AG09319 (cell line): Measurements from ENCODE around the gene PLEKHG7.
A peak's percentile ranks its signal among the peaks of the same experiment; 100 is the strongest.

ENCODE experiments used
- DNase-seq: peaks from one replicate; pipeline ENCODE4 v3.0.0-alpha.2; 2010; ENCODE audit warnings: low read depth; ENCODE audit errors: extremely low read depth
- TF ChIP-seq, protein P1 (sequence below): IDR thresholded peaks from 2 replicates; pipeline ENCODE4 v1.5.1; 2011; ENCODE audit warnings: low read depth, mild to moderate bottlenecking, inconsistent platforms, low read length, moderate library complexity

The PLEKHG7 gene

DNA sequence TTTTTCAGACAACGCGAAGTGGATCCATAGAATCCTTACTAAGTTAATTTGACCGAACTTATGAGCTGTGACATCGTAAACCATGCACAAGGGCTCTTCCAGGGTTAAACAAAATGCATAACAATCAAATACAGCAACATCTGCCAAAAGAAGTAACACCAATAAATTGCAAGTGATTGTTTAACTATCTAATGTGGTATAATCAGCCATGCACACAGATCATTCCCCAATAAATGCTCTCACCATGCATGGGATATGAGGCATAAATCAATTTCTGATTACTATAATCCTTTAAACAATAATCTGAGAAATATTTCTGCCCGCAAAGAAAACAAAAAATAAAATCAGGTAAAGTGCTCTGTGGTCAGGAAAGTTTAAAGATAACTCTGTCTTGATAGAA, 7.7 kb upstream of the PLEKHG7 start:
- TF ChIP-seq, protein P1, sequence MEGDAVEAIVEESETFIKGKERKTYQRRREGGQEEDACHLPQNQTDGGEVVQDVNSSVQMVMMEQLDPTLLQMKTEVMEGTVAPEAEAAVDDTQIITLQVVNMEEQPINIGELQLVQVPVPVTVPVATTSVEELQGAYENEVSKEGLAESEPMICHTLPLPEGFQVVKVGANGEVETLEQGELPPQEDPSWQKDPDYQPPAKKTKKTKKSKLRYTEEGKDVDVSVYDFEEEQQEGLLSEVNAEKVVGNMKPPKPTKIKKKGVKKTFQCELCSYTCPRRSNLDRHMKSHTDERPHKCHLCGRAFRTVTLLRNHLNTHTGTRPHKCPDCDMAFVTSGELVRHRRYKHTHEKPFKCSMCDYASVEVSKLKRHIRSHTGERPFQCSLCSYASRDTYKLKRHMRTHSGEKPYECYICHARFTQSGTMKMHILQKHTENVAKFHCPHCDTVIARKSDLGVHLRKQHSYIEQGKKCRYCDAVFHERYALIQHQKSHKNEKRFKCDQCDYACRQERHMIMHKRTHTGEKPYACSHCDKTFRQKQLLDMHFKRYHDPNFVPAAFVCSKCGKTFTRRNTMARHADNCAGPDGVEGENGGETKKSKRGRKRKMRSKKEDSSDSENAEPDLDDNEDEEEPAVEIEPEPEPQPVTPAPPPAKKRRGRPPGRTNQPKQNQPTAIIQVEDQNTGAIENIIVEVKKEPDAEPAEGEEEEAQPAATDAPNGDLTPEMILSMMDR = no peak
- no peak for DNase-seq

DNA sequence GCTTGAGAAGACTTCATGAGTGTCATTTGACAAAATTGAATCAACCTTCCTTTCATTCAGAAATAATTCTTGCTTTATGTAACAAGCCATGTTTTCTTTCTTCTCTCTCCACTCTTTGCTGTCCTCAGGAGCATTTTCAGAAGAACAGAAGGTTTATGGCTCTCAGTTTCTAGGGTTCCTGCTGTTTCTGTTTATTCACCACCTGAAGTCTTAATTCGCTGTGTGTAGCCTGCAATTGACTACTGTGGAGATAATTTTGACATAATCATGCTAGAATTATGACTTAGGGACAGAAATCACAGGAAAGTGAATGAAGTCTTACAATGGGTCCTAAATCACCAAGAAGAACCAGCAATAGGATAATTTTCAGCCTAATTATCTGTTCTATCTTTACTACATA, 7.2 kb upstream of the PLEKHG7 start:
- no peak for DNase-seq
- TF ChIP-seq, protein P1 = no peak

DNA sequence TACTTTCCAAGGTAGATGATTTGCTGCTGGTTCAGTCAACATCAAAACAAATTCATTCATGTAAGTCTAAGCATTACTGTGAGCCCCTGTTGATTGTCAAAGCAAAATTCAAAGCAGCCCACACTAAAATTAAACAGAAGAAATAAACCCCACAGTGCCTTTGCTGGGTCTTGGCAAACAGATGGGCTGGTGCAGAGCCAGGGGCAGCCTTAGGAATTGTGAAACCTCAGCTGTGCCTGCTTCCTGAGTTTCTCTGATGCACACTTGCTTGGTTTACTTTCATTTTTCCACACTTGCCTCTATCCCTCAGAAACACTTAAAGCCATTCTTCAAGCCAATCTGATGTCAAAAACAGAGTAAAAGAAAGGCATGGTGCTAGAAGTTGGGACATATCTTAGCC, 6.6 kb upstream of the PLEKHG7 start:
- TF ChIP-seq, protein P1 = no peak
- DNase-seq = peak; percentile 8

DNA sequence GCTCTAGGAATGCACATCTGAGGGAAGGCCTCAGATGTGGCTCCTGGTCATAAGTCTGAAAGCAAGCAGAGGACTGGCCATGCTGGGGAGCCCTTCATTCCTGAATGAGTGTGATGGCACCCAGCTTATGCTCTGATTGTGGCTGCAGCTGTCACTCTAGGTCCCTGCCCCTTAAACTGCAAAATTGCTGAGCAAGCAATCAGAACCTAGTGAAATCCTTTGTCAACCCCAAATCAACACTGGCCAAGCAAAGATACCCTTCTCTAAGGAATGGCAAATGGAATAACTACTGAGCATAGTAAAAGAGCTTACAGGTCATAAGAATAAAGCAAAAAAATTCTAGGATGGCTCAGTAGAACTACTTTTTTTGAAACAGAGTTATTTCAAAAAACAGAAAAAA, 4.3 kb upstream of the PLEKHG7 start:
- TF ChIP-seq, protein P1 = no peak
- no peak for DNase-seq

DNA sequence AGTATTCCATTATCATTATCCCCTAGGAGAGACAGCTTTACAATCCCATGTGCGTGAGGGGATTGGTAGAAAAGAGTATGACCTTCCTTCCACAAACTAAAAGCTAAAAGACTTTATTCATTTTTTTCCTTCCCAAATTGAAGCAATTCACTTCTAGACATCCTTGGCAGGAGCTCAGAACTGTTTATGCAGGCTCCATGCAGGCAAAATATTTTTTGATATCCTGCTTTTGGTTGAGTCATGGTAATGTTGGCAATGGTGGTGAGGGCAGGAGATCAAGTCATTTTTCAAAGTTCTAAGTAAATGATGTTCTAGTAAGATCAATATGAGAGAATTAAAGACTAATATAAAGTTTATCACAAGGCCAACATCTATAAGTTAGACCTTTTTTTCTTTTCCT, 1.3 kb upstream of the PLEKHG7 start:
- TF ChIP-seq, protein P1 = no peak
- DNase-seq = no peak

DNA sequence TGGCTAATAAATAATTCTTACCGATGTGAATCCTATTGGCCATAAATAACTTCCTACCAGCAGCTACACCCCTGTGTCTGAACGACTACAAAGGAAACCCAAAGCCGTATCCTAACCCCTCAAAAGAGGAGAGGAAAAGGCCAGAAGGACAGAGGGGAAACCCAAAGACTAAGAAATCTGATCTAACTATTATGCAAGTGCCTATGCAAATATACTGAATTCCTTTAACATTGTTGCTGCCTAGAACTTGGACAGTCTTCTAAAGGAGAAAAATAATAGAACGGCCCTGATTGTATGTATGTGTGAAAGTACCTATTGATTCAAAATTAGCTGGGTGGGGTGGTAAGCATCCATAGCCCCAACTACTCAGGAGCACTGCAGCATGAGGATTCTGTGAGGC, 997 bp downstream of the PLEKHG7 start:
- TF ChIP-seq, protein P1 = no peak
- DNase-seq = no peak

DNA sequence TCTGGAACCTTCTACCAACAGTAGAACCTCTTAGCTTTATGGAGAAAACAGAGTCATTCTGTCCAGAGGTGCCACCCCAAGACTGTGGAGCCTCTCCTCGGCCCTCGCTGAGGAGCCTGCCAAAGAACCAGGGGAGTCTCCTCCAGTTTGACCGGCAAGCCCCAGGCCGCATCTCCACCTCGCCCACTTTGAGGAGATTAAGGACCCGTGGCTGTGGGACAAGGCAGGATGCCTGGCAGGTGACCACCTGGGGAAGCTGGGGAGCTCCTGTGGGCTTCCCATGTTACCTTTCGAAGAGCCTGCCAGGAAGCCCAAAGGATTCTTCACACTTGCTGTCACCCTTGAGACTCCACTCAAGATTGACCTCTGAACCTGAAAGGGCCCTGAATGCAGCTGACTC, 3.8 kb downstream of the PLEKHG7 start:
- DNase-seq = no peak

More for the DNA sequence above, 3.8 kb downstream of the PLEKHG7 start:
- TF ChIP-seq, protein P1 = no peak
